GM12873 (cell line): ENCODE data around the gene ACTL7B.

Experiments used
- CTCF ChIP-seq: IDR thresholded peaks from 2 replicates; pipeline ENCODE4 v1.5.1; 2012; ENCODE audit warnings: low read depth, mild to moderate bottlenecking, moderate library complexity, low read length, control low read depth; ENCODE audit not compliant: insufficient read depth; ENCODE audit errors: missing control alignments

Gene ACTL7B

GRCh38 chr9:108855888-108856287 is at the start of gene ACTL7B:
Gene ACTL7B, minus strand, starts transcription at chr9:108855986. Its CDS starts 56 bp downstream, at chr9:108855930.
- TF ChIP-seq CTCF = no peak

GRCh38 chr9:108905494-108905893 is 49.7 kb upstream of the ACTL7B start:
- no peak for TF ChIP-seq CTCF

GRCh38 chr9:108904161-108904560 is 48.4 kb upstream of the ACTL7B start:
- no peak for TF ChIP-seq CTCF

GRCh38 chr9:108903420-108904103 is 47.8 kb upstream of the ACTL7B start:
- TF ChIP-seq CTCF = no peak

GRCh38 chr9:108900176-108900575 is 44.4 kb upstream of the ACTL7B start:
- TF ChIP-seq CTCF = no peak

- no peak for TF ChIP-seq CTCF
These were observed 41.7 kb upstream of the ACTL7B start for GRCh38 chr9:108897324-108898096.

GRCh38 chr9:108894225-108894997 is 38.6 kb upstream of the ACTL7B start:
- TF ChIP-seq CTCF = no peak
